SK-N-SH treated with all-trans-retinoic acid at 6 μM for 48 hours (cell line): ENCODE results near the gene MLANA.

Source experiments
- TCF4 ChIP-seq: fragments of 250-450 bp; sonication (Bioruptor Pico); IDR thresholded peaks from 2 replicates; pipeline ENCODE4 v1.8.0; 2021; ENCODE audit warnings: mild to moderate bottlenecking, moderate library complexity, borderline replicate concordance
- ZFP3 ChIP-seq: fragments of 250-450 bp; sonication (Bioruptor Pico); IDR thresholded peaks from 2 replicates; pipeline ENCODE4 v1.5.0; 2020; ENCODE audit warnings: mild to moderate bottlenecking, moderate library complexity
- TF ChIP-seq, protein P1 (sequence below): fragments of 250-450 bp; sonication (Bioruptor Pico); IDR thresholded peaks from 2 replicates; pipeline ENCODE4 v1.5.1; 2020; ENCODE audit warnings: low read depth, mild to moderate bottlenecking, moderate library complexity
- TF ChIP-seq, protein P2 (sequence below): fragments of 250-450 bp; sonication (Bioruptor Pico); IDR thresholded peaks from 2 replicates; pipeline ENCODE4 v1.8.0; 2021; ENCODE audit warnings: low read depth, mild to moderate bottlenecking, moderate library complexity, borderline replicate concordance

DNA sequence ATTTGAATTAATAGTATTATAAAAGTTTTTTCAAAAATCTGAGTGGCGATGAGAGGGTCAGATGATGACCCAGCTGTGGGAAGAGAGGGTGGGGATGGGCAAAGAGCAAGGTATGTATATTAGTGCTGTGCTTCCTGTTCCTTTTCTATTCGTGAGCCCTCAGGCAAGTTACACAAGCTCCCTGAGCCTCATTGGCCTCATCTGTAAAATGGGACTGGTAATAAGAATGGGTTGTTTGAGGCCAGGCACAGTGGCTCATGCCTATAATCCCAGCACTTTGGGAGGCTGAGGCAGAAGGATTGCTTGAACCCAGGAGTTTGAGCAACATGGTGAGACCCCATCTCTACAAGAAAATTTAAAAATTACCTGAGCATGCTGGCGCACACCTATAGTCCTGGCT lies 24.0 kb upstream of the MLANA start:
- TF ChIP-seq, protein P1, sequence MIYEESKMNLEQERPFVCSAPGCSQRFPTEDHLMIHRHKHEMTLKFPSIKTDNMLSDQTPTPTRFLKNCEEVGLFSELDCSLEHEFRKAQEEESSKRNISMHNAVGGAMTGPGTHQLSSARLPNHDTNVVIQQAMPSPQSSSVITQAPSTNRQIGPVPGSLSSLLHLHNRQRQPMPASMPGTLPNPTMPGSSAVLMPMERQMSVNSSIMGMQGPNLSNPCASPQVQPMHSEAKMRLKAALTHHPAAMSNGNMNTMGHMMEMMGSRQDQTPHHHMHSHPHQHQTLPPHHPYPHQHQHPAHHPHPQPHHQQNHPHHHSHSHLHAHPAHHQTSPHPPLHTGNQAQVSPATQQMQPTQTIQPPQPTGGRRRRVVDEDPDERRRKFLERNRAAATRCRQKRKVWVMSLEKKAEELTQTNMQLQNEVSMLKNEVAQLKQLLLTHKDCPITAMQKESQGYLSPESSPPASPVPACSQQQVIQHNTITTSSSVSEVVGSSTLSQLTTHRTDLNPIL (CRISPR knock-in tag): no peak
- TF ChIP-seq ZFP3 (CRISPR knock-in tag) (no peak), TCF4 (CRISPR knock-in tag) (no peak)
- TF ChIP-seq, protein P2, sequence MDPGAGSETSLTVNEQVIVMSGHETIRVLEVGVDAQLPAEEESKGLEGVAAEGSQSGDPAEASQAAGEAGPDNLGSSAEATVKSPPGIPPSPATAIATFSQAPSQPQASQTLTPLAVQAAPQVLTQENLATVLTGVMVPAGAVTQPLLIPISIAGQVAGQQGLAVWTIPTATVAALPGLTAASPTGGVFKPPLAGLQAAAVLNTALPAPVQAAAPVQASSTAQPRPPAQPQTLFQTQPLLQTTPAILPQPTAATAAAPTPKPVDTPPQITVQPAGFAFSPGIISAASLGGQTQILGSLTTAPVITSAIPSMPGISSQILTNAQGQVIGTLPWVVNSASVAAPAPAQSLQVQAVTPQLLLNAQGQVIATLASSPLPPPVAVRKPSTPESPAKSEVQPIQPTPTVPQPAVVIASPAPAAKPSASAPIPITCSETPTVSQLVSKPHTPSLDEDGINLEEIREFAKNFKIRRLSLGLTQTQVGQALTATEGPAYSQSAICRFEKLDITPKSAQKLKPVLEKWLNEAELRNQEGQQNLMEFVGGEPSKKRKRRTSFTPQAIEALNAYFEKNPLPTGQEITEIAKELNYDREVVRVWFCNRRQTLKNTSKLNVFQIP (CRISPR knock-in tag): no peak
